Natural killer cell treated with Interleukin-12 subunit alpha and Interleukin-12 subunit beta and Interleukin-15 and Interleukin-18, amount 100 ng/mL, for 72 hours (primary cell): ENCODE data around the gene BAHD1. TPM values are rescaled to one million over a fixed set of nuclear protein-coding genes. Genes with fewer than 3 reads are reported as not detected.
"Not testable (repeated sequence)": the region's sequence is repeated elsewhere in the genome, so short reads cannot be mapped to it uniquely, and the experiment has no call there.

Experiments
- ATAC-seq, 2 donors: fragments of 150-1000 bp; cut with Tn5 transposase in 1 of 2; sonication (Bioruptor Pico), chemical (Tn5 transposase) in 1 of 2; 2 replicates each; pipeline ENCODE4 v1.10.0; 2021
- DNase-seq: peaks from one replicate; pipeline ENCODE4 v3.0.0; 2022; ENCODE audit warnings: low spot score
- H3K27ac Mint-ChIP-seq, 2 donors: 1 replicate in 1 of 2; 2 replicates in 1 of 2; pipeline ENCODE4 v1.8.0; 2022; ENCODE audit warnings: mixed read lengths in 2 of 2, mild to moderate bottlenecking in 1 of 2, moderate library complexity in 1 of 2
- H3K27me3 Mint-ChIP-seq, 2 donors: 1 replicate in 1 of 2; 2 replicates in 1 of 2; pipeline ENCODE4 v1.8.0; 2022; ENCODE audit warnings: mixed read lengths in 2 of 2
- H3K36me3 Mint-ChIP-seq: one replicate; pipeline ENCODE4 v1.8.0; 2022; ENCODE audit warnings: mixed read lengths
- H3K4me1 Mint-ChIP-seq, 2 donors: 1 replicate in 1 of 2; 2 replicates in 1 of 2; pipeline ENCODE4 v1.8.0; 2022; ENCODE audit warnings: low read depth in 2 of 2, mixed read lengths in 2 of 2, mild to moderate bottlenecking in 1 of 2
- H3K4me3 Mint-ChIP-seq: one replicate; pipeline ENCODE4 v1.8.0; 2022; ENCODE audit warnings: mixed read lengths
- H3K9me3 Mint-ChIP-seq: 2 replicates; pipeline ENCODE4 v1.8.0; 2022; ENCODE audit warnings: mixed read lengths
- total RNA-seq, 2 donors: library from RNA; stranded (reverse); gene quantifications; one replicate each; pipeline ENCODE4 v1.2.3, GENCODE V29; 2022

BAHD1 gene
- total RNA-seq, 2 donors from 2014 or later: 27.9 to 29.2 TPM

GRCh38 chr15:40444736-40445135, 4.0 kb downstream of the BAHD1 start:
- DNase-seq (no peak), ATAC-seq (no peak)
- Mint-ChIP-seq H3K9me3 (no peaks in the 10 kb centered on the region), H3K4me3 (no peak overlapping the region), H3K4me1 (peaks cover 41 to 42% of the 10 kb centered on the region in 2 donors), H3K36me3 (no peaks in the 10 kb centered on the region), H3K27me3 (peaks cover 0 to 2% of the 10 kb centered on the region in 2 donors), H3K27ac (no peak overlapping the region)

GRCh38 chr15:40445421-40445922, 4.7 kb downstream of the BAHD1 start:
- Mint-ChIP-seq H3K9me3 (no peaks in the 10 kb centered on the region), H3K4me3 (no peak overlapping the region), H3K4me1 (peaks cover 42 to 44% of the 10 kb centered on the region in 2 donors), H3K36me3 (no peaks in the 10 kb centered on the region), H3K27ac (no peak overlapping the region), H3K27me3 (no peaks in the 10 kb centered on the region)
- no peak for ATAC-seq
- DNase-seq: no peak

- no peak overlapping the region for H3K27ac Mint-ChIP-seq
- H3K9me3 Mint-ChIP-seq: no peaks in the 10 kb centered on the region
- H3K36me3 Mint-ChIP-seq: no peaks in the 10 kb centered on the region
- peaks cover 43 to 46% of the 10 kb centered on the region in 2 donors for H3K4me1 Mint-ChIP-seq
- no peak overlapping the region for H3K4me3 Mint-ChIP-seq
- no peaks in the 10 kb centered on the region for H3K27me3 Mint-ChIP-seq
- ATAC-seq (no peak), DNase-seq (no peak)
Measured at GRCh38 chr15:40446144-40446543, 5.4 kb downstream of the BAHD1 start.

- peak; percentile 38 for DNase-seq
- Mint-ChIP-seq H3K36me3 (no peaks in the 10 kb centered on the region), H3K27ac (no peak overlapping the region), H3K27me3 (no peaks in the 10 kb centered on the region), H3K4me1 (peaks cover 54 to 61% of the 10 kb centered on the region in 2 donors), H3K4me3 (no peak overlapping the region), H3K9me3 (no peaks in the 10 kb centered on the region)
- ATAC-seq: no peak
Measured at GRCh38 chr15:40448354-40448753, 7.6 kb downstream of the BAHD1 start.

GRCh38 chr15:40449275-40449674, 8.5 kb downstream of the BAHD1 start:
- no peak overlapping the region for H3K4me3 Mint-ChIP-seq
- no peak for DNase-seq
- peak overlapping the region; percentile 40 to 50 for H3K27ac Mint-ChIP-seq
- H3K36me3 Mint-ChIP-seq: no peaks in the 10 kb centered on the region
- peaks cover 54 to 61% of the 10 kb centered on the region in 2 donors for H3K4me1 Mint-ChIP-seq
- no peaks in the 10 kb centered on the region for H3K27me3 Mint-ChIP-seq
- ATAC-seq: no peak
- H3K9me3 Mint-ChIP-seq: no peaks in the 10 kb centered on the region

- Mint-ChIP-seq H3K27me3 (no peaks in the 10 kb centered on the region), H3K4me1 (peaks cover 54 to 59% of the 10 kb centered on the region in 2 donors), H3K36me3 (no peaks in the 10 kb centered on the region), H3K4me3 (no peak overlapping the region), H3K9me3 (no peaks in the 10 kb centered on the region), H3K27ac (peak overlapping the region; percentile 40 to 50)
- DNase-seq (peak; percentile 8), ATAC-seq (no peak)
Measured at GRCh38 chr15:40450047-40450446, 9.3 kb downstream of the BAHD1 start.

- Mint-ChIP-seq H3K4me1 (peaks cover 55 to 63% of the 10 kb centered on the region in 2 donors), H3K9me3 (no peaks in the 10 kb centered on the region), H3K36me3 (no peaks in the 10 kb centered on the region), H3K4me3 (peak overlapping the region; percentile 78), H3K27ac (peak overlapping the region; percentile 81 to 86), H3K27me3 (no peaks in the 10 kb centered on the region)
- DNase-seq (no peak), ATAC-seq (no peak)
Measured at GRCh38 chr15:40451527-40452158, 10.9 kb downstream of the BAHD1 start.

- H3K27me3 Mint-ChIP-seq: no peaks in the 10 kb centered on the region
- peaks cover 59 to 63% of the 10 kb centered on the region in 2 donors for H3K4me1 Mint-ChIP-seq
- peak overlapping the region; percentile 81 to 86 for H3K27ac Mint-ChIP-seq
- peak; percentile 76 to 80 for ATAC-seq
- H3K4me3 Mint-ChIP-seq: peak overlapping the region; percentile 78
- H3K36me3 Mint-ChIP-seq: no peaks in the 10 kb centered on the region
- H3K9me3 Mint-ChIP-seq: no peaks in the 10 kb centered on the region
- no peak for DNase-seq
Measured at GRCh38 chr15:40452296-40453090, 11.7 kb downstream of the BAHD1 start.

GRCh38 chr15:40453941-40454340, 13.2 kb downstream of the BAHD1 start:
- DNase-seq (peak; percentile 55), ATAC-seq (peak; percentile 74 to 78)
- Mint-ChIP-seq H3K4me3 (peak overlapping the region; percentile 78), H3K4me1 (peaks cover 59 to 63% of the 10 kb centered on the region in 2 donors), H3K27ac (peak overlapping the region; percentile 81 to 86)
- H3K27me3 Mint-ChIP-seq, H3K36me3 Mint-ChIP-seq, H3K9me3 Mint-ChIP-seq: not testable (repeated sequence)

GRCh38 chr15:40454904-40455391, 14.2 kb downstream of the BAHD1 start:
- DNase-seq (no peak), ATAC-seq (no peak)
- Mint-ChIP-seq H3K4me1 (peaks cover 57 to 58% of the 10 kb centered on the region in 2 donors), H3K4me3 (peak overlapping the region; percentile 78), H3K9me3 (no peaks in the 10 kb centered on the region), H3K27ac (peak overlapping the region; percentile 81 to 86), H3K27me3 (no peaks in the 10 kb centered on the region), H3K36me3 (no peaks in the 10 kb centered on the region)

GRCh38 chr15:40456299-40456712, 15.6 kb downstream of the BAHD1 start:
- H3K36me3 Mint-ChIP-seq: no peaks in the 10 kb centered on the region
- ATAC-seq: no peak
- H3K9me3 Mint-ChIP-seq: no peaks in the 10 kb centered on the region
- no peak overlapping the region for H3K4me3 Mint-ChIP-seq
- H3K27me3 Mint-ChIP-seq: no peaks in the 10 kb centered on the region
- DNase-seq: no peak
- peaks cover 51% of the 10 kb centered on the region in 2 donors for H3K4me1 Mint-ChIP-seq
- peak overlapping the region in 1 of 2 donors; percentile 69 for H3K27ac Mint-ChIP-seq

GRCh38 chr15:40456738-40457137, 16.0 kb downstream of the BAHD1 start:
- peak overlapping the region in 1 of 2 donors; percentile 69 for H3K27ac Mint-ChIP-seq
- H3K9me3 Mint-ChIP-seq: no peaks in the 10 kb centered on the region
- ATAC-seq (no peak), DNase-seq (no peak)
- H3K4me3 Mint-ChIP-seq: no peak overlapping the region
- no peaks in the 10 kb centered on the region for H3K36me3 Mint-ChIP-seq
- H3K4me1 Mint-ChIP-seq: peaks cover 46 to 47% of the 10 kb centered on the region in 2 donors
- H3K27me3 Mint-ChIP-seq: no peaks in the 10 kb centered on the region

- no peak overlapping the region for H3K4me3 Mint-ChIP-seq
- ATAC-seq: peak in 1 of 2 donors; percentile 21
- H3K36me3 Mint-ChIP-seq: no peaks in the 10 kb centered on the region
- peaks cover 26 to 27% of the 10 kb centered on the region in 2 donors for H3K4me1 Mint-ChIP-seq
- H3K9me3 Mint-ChIP-seq: no peaks in the 10 kb centered on the region
- H3K27ac Mint-ChIP-seq: no peak overlapping the region
- H3K27me3 Mint-ChIP-seq: no peaks in the 10 kb centered on the region
- DNase-seq: no peak
Measured at GRCh38 chr15:40458495-40459371, 18.0 kb downstream of the BAHD1 start.
